G401.6 (cell line): ENCODE data around the gene TDRD10.
"Not testable (repeated sequence)": the region's sequence is repeated elsewhere in the genome, so short reads cannot be mapped to it uniquely, and the experiment has no call there.

ENCODE experiments used
- FAIRE-seq: peaks from 2 replicates; lab custom pipeline; 2012; peaks lifted over from hg19 to GRCh38; lab: Jason Lieb, UNC

Gene TDRD10

DNA sequence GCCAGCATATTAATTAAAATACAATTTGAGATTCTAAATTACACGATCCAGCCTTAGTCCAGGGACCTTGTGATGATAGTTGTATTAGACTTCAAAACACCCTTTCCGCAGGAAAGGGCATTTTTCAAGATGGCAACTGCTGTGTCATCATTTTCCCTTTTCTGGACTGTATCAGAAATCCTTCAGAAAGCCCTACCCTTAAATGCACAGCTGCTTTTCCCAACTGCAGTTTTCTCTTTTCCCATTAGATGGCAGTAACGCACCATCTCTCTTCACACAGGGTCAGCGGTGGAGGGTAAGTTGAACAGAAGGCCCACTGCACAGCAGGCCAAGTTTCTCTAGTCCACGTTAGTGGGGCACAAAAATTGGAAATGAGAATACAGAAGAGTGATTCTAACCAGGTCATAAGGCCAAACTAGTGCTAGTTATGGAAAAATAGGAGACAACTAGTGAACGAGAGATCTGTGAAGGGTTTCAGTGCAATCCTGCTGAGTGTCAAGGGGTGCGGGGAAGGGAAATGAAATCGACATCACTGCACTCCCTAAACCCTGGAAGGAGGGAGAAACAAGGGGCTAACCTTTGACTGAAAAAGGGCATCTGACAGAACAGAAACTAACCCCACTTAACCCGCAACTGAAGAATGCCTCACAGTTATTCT lies 22.1 kb upstream of the TDRD10 start:
- peak; percentile 97 for FAIRE-seq

GRCh38 chr1:154481053-154481452 lies 21.0 kb upstream of the TDRD10 start:
- FAIRE-seq = no peak

GRCh38 chr1:154483941-154484803 lies 17.8 kb upstream of the TDRD10 start:
- FAIRE-seq = no peak

GRCh38 chr1:154485106-154485505 lies 16.9 kb upstream of the TDRD10 start:
- FAIRE-seq = no peak

- no peak for FAIRE-seq
These were observed 16.0 kb upstream of the TDRD10 start for GRCh38 chr1:154485910-154486496.

- FAIRE-seq = not testable (repeated sequence)
These were observed 15.3 kb upstream of the TDRD10 start for GRCh38 chr1:154486756-154487155.

DNA sequence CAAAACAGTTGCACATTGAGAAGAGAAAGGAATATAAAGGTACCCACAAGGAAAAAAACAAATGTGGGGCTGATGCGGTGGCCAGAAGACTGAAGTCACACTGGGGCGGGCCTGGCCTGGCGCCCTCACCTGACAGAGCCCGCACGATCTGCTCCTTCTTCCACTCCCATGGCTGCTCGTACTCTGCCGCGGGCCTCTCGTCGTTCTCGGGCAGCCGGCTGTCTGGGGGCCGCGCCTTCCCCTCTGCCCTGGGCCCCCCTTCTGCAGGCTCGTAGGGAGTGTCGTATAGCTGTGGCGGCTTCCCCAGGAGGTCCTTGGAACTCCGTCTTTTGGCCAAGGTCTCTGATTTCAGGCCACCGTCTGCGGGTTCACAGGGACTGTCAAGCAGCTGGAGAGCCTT lies 13.1 kb upstream of the TDRD10 start:
- FAIRE-seq = no peak

GRCh38 chr1:154489695-154490274 lies 12.2 kb upstream of the TDRD10 start:
- no peak for FAIRE-seq

DNA sequence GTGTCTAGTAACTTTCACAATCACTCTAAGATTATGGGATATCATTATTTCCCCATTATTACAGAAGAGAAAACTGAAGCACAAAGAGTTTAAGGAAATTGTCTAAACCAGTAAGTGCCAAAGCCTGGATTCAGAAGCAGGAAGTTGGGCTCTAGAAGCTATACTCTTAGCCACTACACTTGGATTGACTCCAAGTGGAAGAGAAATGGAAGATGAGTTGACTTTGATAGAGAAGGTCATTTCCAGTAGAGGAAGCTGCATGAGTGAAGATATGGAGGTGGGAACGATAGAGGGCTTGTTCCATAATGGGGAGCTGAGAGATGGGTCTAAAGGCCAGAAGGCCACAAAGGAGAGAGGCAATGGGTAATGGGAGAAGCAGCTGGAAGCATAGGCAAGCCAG lies 11.7 kb upstream of the TDRD10 start:
- FAIRE-seq = no peak

- no peak for FAIRE-seq
These were observed 9.9 kb upstream of the TDRD10 start for GRCh38 chr1:154492115-154492514.

- FAIRE-seq = no peak
These were observed 8.7 kb upstream of the TDRD10 start for GRCh38 chr1:154493276-154493675.

GRCh38 chr1:154495496-154496273 lies 6.3 kb upstream of the TDRD10 start:
- FAIRE-seq = no peak

DNA sequence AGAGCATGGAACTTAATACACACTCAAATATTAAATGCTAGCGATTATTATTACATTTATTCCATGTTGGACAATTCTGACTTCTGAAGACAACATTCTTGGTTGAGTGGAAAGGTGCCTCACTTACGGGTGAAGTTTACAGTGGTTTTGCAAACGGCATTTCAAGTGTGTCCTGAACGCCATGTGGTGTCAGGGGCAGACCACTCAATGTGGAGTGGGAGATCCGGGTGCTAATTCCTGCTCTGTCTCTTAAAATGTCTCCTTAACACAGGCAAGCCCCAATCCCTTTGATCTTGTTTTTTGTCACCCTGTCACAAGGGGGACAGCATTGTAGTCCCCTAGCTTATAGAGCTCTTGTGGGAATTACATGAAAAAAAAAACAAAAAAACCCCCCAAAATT lies 5.6 kb upstream of the TDRD10 start:
- FAIRE-seq = no peak

GRCh38 chr1:154497026-154497806 lies 4.8 kb upstream of the TDRD10 start:
- FAIRE-seq = no peak

DNA sequence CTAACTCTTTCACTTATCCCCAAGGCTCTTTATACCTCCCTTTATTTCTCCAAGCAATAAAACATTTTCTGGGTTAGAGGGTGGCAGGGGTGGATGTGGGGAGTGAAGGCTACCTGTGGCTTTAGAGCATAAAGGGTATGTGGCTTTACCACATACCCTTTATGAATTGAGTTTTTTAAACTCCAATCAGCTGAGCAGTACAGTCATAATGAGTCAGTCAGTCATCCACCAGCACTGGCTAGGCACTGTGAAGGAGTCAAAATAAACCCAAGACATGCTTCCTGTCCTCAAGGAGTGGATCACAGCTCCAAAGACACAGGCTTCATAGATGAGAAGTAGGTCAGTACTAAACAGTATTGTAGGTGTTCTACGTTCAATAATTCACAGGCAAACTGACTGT lies 2.6 kb upstream of the TDRD10 start:
- FAIRE-seq = no peak

DNA sequence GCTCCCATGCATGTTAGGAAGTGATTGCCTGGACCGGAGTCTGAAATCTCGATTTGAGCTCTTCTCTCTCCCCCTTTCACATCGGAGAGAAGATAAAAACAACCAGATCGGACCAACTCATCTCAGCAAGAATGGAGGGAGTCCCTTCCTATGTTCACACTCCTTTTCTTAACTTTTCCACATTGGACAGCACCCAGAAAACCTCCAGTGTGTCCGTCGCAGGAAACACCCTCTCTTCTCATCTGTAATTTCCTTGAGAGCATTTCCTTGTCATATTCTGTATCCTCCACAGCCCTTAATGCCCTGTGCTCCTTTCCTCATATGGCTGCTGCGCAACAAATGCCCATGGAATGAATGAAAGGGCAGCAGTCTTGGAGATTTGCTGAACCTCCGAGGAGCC lies 1.5 kb upstream of the TDRD10 start:
- FAIRE-seq = no peak

GRCh38 chr1:154501423-154502065 lies 475 bp upstream of the TDRD10 start:
- FAIRE-seq = no peak

- FAIRE-seq = no peak
These were observed 711 bp downstream of the TDRD10 start for GRCh38 chr1:154502744-154503115.

- no peak for FAIRE-seq
These were observed 1.9 kb downstream of the TDRD10 start for GRCh38 chr1:154503898-154504297.

GRCh38 chr1:154512760-154513159 lies 10.7 kb downstream of the TDRD10 start:
- no peak for FAIRE-seq

DNA sequence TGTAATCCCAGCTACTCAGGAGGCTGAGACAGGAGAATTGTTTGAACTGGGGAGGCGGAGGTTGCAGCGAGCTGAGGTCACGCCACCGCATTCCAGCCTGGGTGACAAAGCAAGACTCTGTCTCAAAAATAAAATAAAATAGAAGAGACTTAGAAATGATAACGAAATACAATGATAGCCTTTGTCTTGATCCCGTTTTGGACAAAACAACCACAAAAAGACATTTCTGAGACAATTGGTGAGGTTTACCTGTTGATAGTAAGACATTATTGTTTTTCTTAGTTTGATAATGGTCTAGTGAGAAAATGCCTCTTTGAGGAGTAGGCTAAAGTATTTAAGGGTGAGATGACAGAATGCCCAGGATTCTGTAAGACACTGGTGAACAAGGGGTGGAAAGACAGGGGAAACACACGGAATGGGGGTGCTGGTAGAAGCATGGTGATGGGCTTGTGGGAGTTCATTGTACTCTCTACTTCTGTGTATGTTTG lies 12.1 kb downstream of the TDRD10 start:
- no peak for FAIRE-seq
